ENCODE data around the gene MYO7B. TPM values are rescaled to one million over a fixed set of nuclear protein-coding genes. Genes with fewer than 3 reads are reported as not detected.
A peak's percentile ranks its signal among the peaks of the same experiment; 100 is the strongest.

The MYO7B gene
- total RNA-seq, 1 donor from 2014 or later: 3.0 TPM

GRCh38 chr2:127572841-127573240 lies 37.4 kb downstream of the MYO7B start:
- no peak for TF ChIP-seq CTCF (IDR thresholded peaks at IDR 0.05)
- Mint-ChIP-seq H3K9me3 (no peaks in the 10 kb centered on the region), H3K27ac (no peak overlapping the region), H3K27me3 (no peaks in the 10 kb centered on the region), H3K36me3 (ENCODE audit: low read depth) (no peaks in the 10 kb centered on the region), H3K4me3 (no peak overlapping the region), H3K4me1 (peaks cover 47% of the 10 kb centered on the region)
- ATAC-seq (ENCODE audit: low read depth) (no peak), DNase-seq (no peak)
- CTCF ChIA-PET: no interaction called here
- intact Hi-C loops (cut with micrococcal nuclease): no loop called here
- POLR2A ChIA-PET: interaction anchor here (0.5 kb wide), 1 partner anchor 176 kb away, joined by 3 read pairs; no protein-coding TSS in a partner anchor

GRCh38 chr2:127573298-127573697 lies 37.8 kb downstream of the MYO7B start:
- Mint-ChIP-seq H3K36me3 (ENCODE audit: low read depth) (no peaks in the 10 kb centered on the region), H3K27me3 (no peaks in the 10 kb centered on the region), H3K27ac (no peak overlapping the region), H3K4me1 (peaks cover 52% of the 10 kb centered on the region), H3K9me3 (no peaks in the 10 kb centered on the region), H3K4me3 (no peak overlapping the region)
- ATAC-seq (ENCODE audit: low read depth) (no peak), DNase-seq (no peak)
- no peak for TF ChIP-seq CTCF (IDR thresholded peaks at IDR 0.05)
- CTCF ChIA-PET: interaction anchor here (3.7 kb wide), 1 partner anchor 76 kb away, joined by 15 read pairs; no protein-coding TSS in a partner anchor
- POLR2A ChIA-PET: interaction anchor here (0.5 kb wide), 1 partner anchor 176 kb away, joined by 3 read pairs; no protein-coding TSS in a partner anchor
- intact Hi-C loops (cut with micrococcal nuclease): no loop called here

GRCh38 chr2:127573771-127574170 lies 38.3 kb downstream of the MYO7B start:
- Mint-ChIP-seq H3K4me1 (peaks cover 57% of the 10 kb centered on the region), H3K9me3 (no peaks in the 10 kb centered on the region), H3K4me3 (no peak overlapping the region), H3K27ac (no peak overlapping the region), H3K27me3 (no peaks in the 10 kb centered on the region), H3K36me3 (ENCODE audit: low read depth) (no peaks in the 10 kb centered on the region)
- POLR2A ChIA-PET: no interaction called here
- intact Hi-C loops (cut with micrococcal nuclease): no loop called here
- CTCF ChIA-PET: interaction anchor here (3.7 kb wide), 1 partner anchor 76 kb away, joined by 15 read pairs; no protein-coding TSS in a partner anchor
- ATAC-seq (ENCODE audit: low read depth) (no peak), DNase-seq (no peak)
- no peak for TF ChIP-seq CTCF (IDR thresholded peaks at IDR 0.05)

- H3K27ac Mint-ChIP-seq: peak overlapping the region; percentile 8
- H3K36me3 Mint-ChIP-seq (ENCODE audit: low read depth): no peaks in the 10 kb centered on the region
- ChIA-PET POLR2A (interaction anchor here (1.2 kb wide), 1 partner anchor 175 kb away, joined by 3 read pairs; no protein-coding TSS in a partner anchor), CTCF (interaction anchor here (3.0 to 3.7 kb wide), 2 partner anchors 17 to 75 kb away, joined by 15 read pairs; no protein-coding TSS in a partner anchor)
- ATAC-seq (ENCODE audit: low read depth): no peak
- no peak overlapping the region for H3K4me3 Mint-ChIP-seq
- H3K4me1 Mint-ChIP-seq: peaks cover 62% of the 10 kb centered on the region
- intact Hi-C loops (cut with micrococcal nuclease): loop anchor here (5.0 kb wide), 1 partner anchor 128 kb away; the partner anchor contains the start of gene SFT2D3
- DNase-seq: no peak
- no peaks in the 10 kb centered on the region for H3K9me3 Mint-ChIP-seq
- no peak for TF ChIP-seq CTCF (IDR thresholded peaks at IDR 0.05)
- H3K27me3 Mint-ChIP-seq: no peaks in the 10 kb centered on the region
These were observed 39.2 kb downstream of the MYO7B start for GRCh38 chr2:127574656-127575055.

GRCh38 chr2:127575185-127575765 lies 39.8 kb downstream of the MYO7B start:
- ChIA-PET POLR2A (interaction anchor here (1.2 kb wide), 1 partner anchor 175 kb away, joined by 3 read pairs; no protein-coding TSS in a partner anchor), CTCF (interaction anchor here (3.0 to 3.7 kb wide), 2 partner anchors 16 to 74 kb away, joined by 15 read pairs; no protein-coding TSS in a partner anchor)
- Mint-ChIP-seq H3K27ac (peak overlapping the region; percentile 70), H3K27me3 (no peaks in the 10 kb centered on the region), H3K9me3 (no peaks in the 10 kb centered on the region), H3K4me1 (peaks cover 63% of the 10 kb centered on the region), H3K4me3 (peak overlapping the region; percentile 33), H3K36me3 (ENCODE audit: low read depth) (no peaks in the 10 kb centered on the region)
- ATAC-seq (ENCODE audit: low read depth) (no peak), DNase-seq (no peak)
- no peak for TF ChIP-seq CTCF (IDR thresholded peaks at IDR 0.05)
- intact Hi-C loops (cut with micrococcal nuclease): loop anchor here (5.0 kb wide), 1 partner anchor 127 kb away; the partner anchor contains the start of gene SFT2D3

Measured in activated B cell treated with CpG ODN at 0.5 μM for 24 hours (primary cell).